OCI-LY1 (cell line): ENCODE measurements around the gene TMEM178A.

Source experiments
- EZH2 ChIP-seq: fragments of 200-600 bp; sonication (generic), shearing (Covaris generic); IDR thresholded peaks from 2 replicates; pipeline ENCODE4 v1.8.0; 2017; ENCODE audit warnings: borderline replicate concordance, mixed run types, mild to moderate bottlenecking, antibody characterized with exemption, low read length, moderate library complexity, mixed read lengths
- TF ChIP-seq, protein P1 (sequence below): fragments of 200-600 bp; sonication (generic), shearing (Covaris generic); IDR thresholded peaks from 2 replicates; pipeline ENCODE4 v1.5.1; 2017; ENCODE audit warnings: mild to moderate bottlenecking, antibody characterized with exemption, low read length, moderate library complexity, mixed read lengths

DNA sequence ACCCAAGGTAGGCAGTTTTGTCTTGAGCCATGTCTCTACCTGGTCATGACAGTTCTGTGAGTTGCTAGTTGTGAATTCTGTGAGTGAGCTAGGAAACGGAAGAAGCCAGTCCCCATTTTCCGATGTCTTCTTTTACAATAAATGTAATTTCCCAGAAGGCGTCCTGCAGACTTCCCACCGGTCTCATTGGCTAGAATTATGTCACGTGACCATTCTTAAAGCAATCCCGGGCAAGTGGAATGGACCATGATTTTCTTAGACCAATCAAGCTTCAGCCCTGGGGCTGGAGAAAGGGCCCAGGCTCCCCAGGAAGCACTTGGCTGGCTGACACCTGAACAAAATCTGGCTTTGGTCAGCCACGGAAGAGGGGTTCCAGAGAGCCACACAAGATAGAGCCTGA is 10.6 kb downstream of the TMEM178A start:
- TF ChIP-seq, protein P1, sequence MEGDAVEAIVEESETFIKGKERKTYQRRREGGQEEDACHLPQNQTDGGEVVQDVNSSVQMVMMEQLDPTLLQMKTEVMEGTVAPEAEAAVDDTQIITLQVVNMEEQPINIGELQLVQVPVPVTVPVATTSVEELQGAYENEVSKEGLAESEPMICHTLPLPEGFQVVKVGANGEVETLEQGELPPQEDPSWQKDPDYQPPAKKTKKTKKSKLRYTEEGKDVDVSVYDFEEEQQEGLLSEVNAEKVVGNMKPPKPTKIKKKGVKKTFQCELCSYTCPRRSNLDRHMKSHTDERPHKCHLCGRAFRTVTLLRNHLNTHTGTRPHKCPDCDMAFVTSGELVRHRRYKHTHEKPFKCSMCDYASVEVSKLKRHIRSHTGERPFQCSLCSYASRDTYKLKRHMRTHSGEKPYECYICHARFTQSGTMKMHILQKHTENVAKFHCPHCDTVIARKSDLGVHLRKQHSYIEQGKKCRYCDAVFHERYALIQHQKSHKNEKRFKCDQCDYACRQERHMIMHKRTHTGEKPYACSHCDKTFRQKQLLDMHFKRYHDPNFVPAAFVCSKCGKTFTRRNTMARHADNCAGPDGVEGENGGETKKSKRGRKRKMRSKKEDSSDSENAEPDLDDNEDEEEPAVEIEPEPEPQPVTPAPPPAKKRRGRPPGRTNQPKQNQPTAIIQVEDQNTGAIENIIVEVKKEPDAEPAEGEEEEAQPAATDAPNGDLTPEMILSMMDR, result no peak
- no peak for TF ChIP-seq EZH2
